Right atrium auricular region (tissue), 2 donors: Measurements from ENCODE around the gene GRIP1. TPM values are rescaled to one million over a fixed set of nuclear protein-coding genes. Genes with fewer than 3 reads are reported as not detected.

Experiments
- DNase-seq: peaks from one replicate; pipeline ENCODE4 v3.0.0-alpha.2; 2019; ENCODE audit warnings: low spot score
- H3K27ac ChIP-seq, 2 donors: fragments of 200-600 bp; sonication (generic); 1 replicate in 1 of 2; 2 replicates in 1 of 2; pipeline ENCODE4 v1.5.1; 2016 to 2019
- H3K27me3 ChIP-seq, 2 donors: fragments of 200-600 bp; sonication (generic); one replicate each; pipeline versions ENCODE4 v1.5.1 to v1.6.0; 2017 to 2019
- H3K36me3 ChIP-seq: fragments of 200-600 bp; sonication (generic); one replicate; pipeline ENCODE4 v1.5.1; 2016
- H3K4me1 ChIP-seq, 2 donors: fragments of 200-600 bp; sonication (generic); one replicate each; pipeline versions ENCODE4 v1.5.1 to v1.6.0; 2017 to 2019
- H3K4me3 ChIP-seq, 2 donors: fragments of 200-600 bp; sonication (generic); 1 replicate in 1 of 2; 2 replicates in 1 of 2; pipeline ENCODE4 v1.5.1; 2017 to 2019; ENCODE audit warnings: mild to moderate bottlenecking in 1 of 2, moderate library complexity in 1 of 2
- H3K9me3 ChIP-seq, 2 donors: fragments of 200-600 bp; sonication (generic); one replicate each; pipeline ENCODE4 v1.5.1; 2019
- total RNA-seq, 2 donors: library from RNA; depleted of rRNA; stranded (reverse); fragments of >200 nt; gene quantifications; one replicate each; pipeline ENCODE4 v1.1.0, GENCODE V29; 2016
- TF ChIP-seq, protein P1 (sequence below), 2 donors: fragments of 200-600 bp; sonication (generic); IDR thresholded peaks; one replicate each; pipeline ENCODE4 v1.5.1; 2019; ENCODE audit warnings: antibody characterized with exemption in 2 of 2

The GRIP1 gene
- total RNA-seq, 2 donors from 2014 or later: 5.3 to 12.6 TPM

DNA sequence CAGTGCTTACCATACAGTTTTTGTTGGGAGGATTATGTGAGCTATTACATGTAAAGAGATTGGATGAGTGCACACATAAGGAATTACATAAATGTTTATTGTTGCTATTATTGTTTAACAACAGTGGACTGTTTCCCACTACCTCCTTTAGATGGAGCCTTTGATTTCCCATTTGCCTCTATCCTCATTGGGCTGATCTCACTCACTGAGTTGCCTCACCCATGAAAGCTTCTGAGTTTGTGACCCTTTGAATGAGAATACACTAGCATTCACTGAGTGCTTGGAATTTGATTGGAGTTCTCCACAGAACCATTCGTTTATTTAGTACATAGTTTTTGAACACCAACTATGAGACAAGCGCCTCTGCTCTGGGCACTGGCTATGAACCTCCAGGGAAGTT lies 255.6 kb downstream of the GRIP1 start:
- H3K27ac ChIP-seq: no peak overlapping the region
- no peaks in the 10 kb centered on the region for H3K27me3 ChIP-seq
- H3K4me1 ChIP-seq: no peaks in the 10 kb centered on the region
- peaks cover 0 to 5% of the 10 kb centered on the region in 2 donors for H3K9me3 ChIP-seq
- no peak overlapping the region for H3K4me3 ChIP-seq
- H3K36me3 ChIP-seq: no peaks in the 10 kb centered on the region
- TF ChIP-seq, protein P1, sequence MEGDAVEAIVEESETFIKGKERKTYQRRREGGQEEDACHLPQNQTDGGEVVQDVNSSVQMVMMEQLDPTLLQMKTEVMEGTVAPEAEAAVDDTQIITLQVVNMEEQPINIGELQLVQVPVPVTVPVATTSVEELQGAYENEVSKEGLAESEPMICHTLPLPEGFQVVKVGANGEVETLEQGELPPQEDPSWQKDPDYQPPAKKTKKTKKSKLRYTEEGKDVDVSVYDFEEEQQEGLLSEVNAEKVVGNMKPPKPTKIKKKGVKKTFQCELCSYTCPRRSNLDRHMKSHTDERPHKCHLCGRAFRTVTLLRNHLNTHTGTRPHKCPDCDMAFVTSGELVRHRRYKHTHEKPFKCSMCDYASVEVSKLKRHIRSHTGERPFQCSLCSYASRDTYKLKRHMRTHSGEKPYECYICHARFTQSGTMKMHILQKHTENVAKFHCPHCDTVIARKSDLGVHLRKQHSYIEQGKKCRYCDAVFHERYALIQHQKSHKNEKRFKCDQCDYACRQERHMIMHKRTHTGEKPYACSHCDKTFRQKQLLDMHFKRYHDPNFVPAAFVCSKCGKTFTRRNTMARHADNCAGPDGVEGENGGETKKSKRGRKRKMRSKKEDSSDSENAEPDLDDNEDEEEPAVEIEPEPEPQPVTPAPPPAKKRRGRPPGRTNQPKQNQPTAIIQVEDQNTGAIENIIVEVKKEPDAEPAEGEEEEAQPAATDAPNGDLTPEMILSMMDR (IDR thresholded peaks at IDR 0.05): no peak
- no peak for DNase-seq

DNA sequence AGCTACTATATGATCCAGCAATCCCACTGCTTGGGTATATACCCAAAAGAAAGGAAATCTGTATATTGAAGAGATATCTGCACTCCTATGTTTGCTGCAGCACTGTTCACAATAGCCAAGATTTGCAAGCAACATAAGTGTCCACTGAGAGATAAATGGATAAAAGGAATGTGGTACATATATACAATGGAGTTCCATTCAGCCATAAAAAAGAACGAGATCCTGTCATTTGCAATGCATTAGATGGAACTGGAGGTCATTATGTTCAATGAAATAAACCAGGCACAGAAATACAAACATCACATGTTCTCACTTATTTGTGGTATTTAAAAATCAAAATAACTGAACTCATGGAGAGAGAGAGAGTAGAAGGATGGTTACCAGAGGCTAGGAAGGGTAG lies 260.0 kb downstream of the GRIP1 start:
- no peaks in the 10 kb centered on the region for H3K36me3 ChIP-seq
- no peaks in the 10 kb centered on the region for H3K27me3 ChIP-seq
- TF ChIP-seq, protein P1 (IDR thresholded peaks at IDR 0.05): no peak
- no peak for DNase-seq
- H3K4me1 ChIP-seq: no peaks in the 10 kb centered on the region
- H3K4me3 ChIP-seq: no peak overlapping the region
- no peaks in the 10 kb centered on the region for H3K9me3 ChIP-seq
- no peak overlapping the region for H3K27ac ChIP-seq

DNA sequence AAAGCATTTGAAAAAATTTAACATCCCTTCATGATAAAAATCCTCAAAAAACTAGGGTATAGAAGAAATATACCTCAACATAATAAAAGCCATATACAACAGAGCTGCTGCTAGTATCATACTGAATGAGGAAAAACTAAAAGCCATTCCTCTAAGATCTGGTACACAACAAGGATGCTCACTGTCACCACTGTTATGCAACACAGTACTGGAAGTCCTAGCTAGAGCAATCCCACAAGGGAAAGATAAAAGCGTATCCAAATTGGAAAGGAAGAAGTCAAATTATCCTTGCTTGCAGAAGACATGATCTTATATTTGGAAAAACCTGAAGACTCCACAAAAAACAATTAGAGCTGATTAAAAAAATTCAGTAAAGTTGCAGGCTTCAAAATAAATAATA lies 261.7 kb downstream of the GRIP1 start:
- Histone ChIP-seq H3K36me3 (no peaks in the 10 kb centered on the region), H3K4me1 (no peaks in the 10 kb centered on the region), H3K27ac (no peak overlapping the region), H3K27me3 (no peaks in the 10 kb centered on the region), H3K9me3 (no peaks in the 10 kb centered on the region), H3K4me3 (no peak overlapping the region)
- TF ChIP-seq, protein P1 (IDR thresholded peaks at IDR 0.05): no peak
- DNase-seq: no peak

DNA sequence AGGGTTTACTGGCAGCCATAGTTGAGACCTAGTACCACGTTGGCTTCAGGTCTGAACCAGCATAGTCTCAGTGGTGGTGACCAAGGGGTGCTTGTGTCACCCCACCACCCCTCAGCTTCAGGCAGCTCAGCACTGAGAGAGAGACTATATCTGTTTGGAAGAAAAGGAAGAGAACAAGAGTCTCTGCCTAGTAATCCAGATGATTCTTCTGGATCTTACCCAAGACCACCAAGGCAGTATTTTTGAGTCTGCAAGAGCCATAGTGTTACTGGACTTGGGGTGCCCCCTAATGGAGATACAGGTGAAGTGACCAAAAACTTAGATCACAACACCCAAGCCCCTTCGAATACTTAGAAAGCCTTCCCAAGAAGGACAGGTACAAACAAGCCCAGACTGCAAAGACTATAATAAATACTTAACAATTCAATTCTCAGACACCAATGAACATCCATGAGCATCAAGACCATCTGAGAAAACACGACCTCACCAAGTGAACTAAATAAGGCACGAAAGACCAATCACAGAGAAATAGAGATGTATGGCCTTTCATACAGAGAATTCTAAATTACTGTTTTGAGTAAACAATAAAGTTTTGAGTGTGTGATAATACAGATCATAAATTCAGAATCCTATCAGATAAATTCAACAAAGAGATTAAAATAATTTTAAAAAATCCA lies 269.5 kb downstream of the GRIP1 start:
- Histone ChIP-seq H3K36me3 (no peaks in the 10 kb centered on the region), H3K4me3 (no peak overlapping the region), H3K27me3 (no peaks in the 10 kb centered on the region), H3K27ac (no peak overlapping the region), H3K4me1 (no peaks in the 10 kb centered on the region), H3K9me3 (no peaks in the 10 kb centered on the region)
- TF ChIP-seq, protein P1 (IDR thresholded peaks at IDR 0.05): peak; percentile 43 to 71
- no peak for DNase-seq

DNA sequence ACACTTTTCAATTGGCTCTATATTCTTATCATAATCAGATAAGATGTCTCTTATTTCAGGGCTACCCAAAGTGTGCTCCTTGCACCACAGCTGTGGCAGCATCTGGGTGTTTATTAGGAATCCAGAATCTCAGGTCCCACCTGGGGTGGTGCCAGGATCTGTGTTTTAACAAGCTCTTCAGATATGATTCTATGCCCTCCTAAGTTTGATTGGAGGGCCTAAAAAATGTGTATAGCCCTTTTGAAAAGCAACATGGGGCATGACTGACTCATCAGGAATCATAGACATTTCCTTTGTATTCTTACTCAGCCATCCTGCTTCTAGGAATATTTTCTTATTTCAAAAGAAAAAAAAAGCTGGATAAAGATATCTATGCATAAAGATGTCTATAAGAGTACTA lies 273.5 kb downstream of the GRIP1 start:
- no peak overlapping the region for H3K4me3 ChIP-seq
- no peak for DNase-seq
- no peaks in the 10 kb centered on the region for H3K27me3 ChIP-seq
- H3K36me3 ChIP-seq: no peaks in the 10 kb centered on the region
- H3K27ac ChIP-seq: no peak overlapping the region
- TF ChIP-seq, protein P1 (IDR thresholded peaks at IDR 0.05): no peak
- H3K9me3 ChIP-seq: no peaks in the 10 kb centered on the region
- H3K4me1 ChIP-seq: no peaks in the 10 kb centered on the region

DNA sequence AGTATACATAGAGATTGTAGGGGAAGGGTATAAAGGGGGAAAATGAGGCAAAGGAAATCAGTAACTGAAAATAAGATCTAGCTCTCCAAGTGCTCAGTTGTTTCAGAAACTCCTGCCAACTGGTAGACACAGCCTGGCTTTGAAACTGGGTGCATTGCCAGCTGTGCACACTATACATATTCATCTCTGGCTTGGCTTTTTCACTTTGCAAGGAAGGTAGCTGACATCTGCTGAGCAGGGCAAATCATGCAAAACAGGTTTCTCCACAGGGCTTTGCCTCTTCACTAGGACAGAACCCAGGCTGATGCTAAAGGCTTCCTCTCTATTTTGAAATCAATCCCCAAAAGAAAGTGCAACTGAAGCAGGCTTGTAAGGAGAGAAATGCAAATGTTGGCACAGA lies 275.1 kb downstream of the GRIP1 start:
- Histone ChIP-seq H3K27ac (no peak overlapping the region), H3K27me3 (no peaks in the 10 kb centered on the region), H3K4me1 (peaks cover 0 to 14% of the 10 kb centered on the region in 2 donors), H3K4me3 (no peak overlapping the region), H3K9me3 (no peaks in the 10 kb centered on the region), H3K36me3 (no peaks in the 10 kb centered on the region)
- no peak for DNase-seq
- TF ChIP-seq, protein P1 (IDR thresholded peaks at IDR 0.05): no peak
